M059J (cell line): ENCODE measurements around the gene CD8A. TPM values are rescaled to one million over a fixed set of nuclear protein-coding genes. Genes with fewer than 3 reads are reported as not detected.
A peak's percentile ranks its signal among the peaks of the same experiment; 100 is the strongest.
"Not testable (repeated sequence)": the region's sequence is repeated elsewhere in the genome, so short reads cannot be mapped to it uniquely, and the experiment has no call there.

ENCODE experiments used
- DNase-seq: peaks from one replicate; pipeline ENCODE4 v3.0.0-alpha.2; 2012; ENCODE audit warnings: low read depth
- total RNA-seq: library from RNA; depleted of rRNA; stranded (reverse); fragments of >200 nt; shearing (Covaris generic); gene quantifications from 2 replicates; pipeline ENCODE4 v1.2.3, GENCODE V29; 2014; rRNA removed

The CD8A gene
- not detected in 2 replicates for total RNA-seq

- peak; percentile 32 for DNase-seq
Observed at GRCh38 chr2:86790676-86791572, at the start of gene CD8A. Gene CD8A, minus strand, starts transcription at chr2:86790913. Its CDS starts 88 bp downstream, at chr2:86790825.

GRCh38 chr2:86839871-86840548 is 49.3 kb upstream of the CD8A start:
- DNase-seq = not testable (repeated sequence)

- DNase-seq = not testable (repeated sequence)
Observed at GRCh38 chr2:86839455-86839854, 48.7 kb upstream of the CD8A start.

- not testable (repeated sequence) for DNase-seq
Observed at GRCh38 chr2:86837714-86838113, 47.0 kb upstream of the CD8A start.

- DNase-seq = peak; percentile 81
Observed at GRCh38 chr2:86836915-86837695, 46.4 kb upstream of the CD8A start.

- DNase-seq = not testable (repeated sequence)
Observed at GRCh38 chr2:86835548-86835889, 44.8 kb upstream of the CD8A start.

GRCh38 chr2:86833315-86833714 is 42.6 kb upstream of the CD8A start:
- DNase-seq = no peak

- DNase-seq = no peak
Observed at GRCh38 chr2:86832334-86833096, 41.8 kb upstream of the CD8A start.

- no peak for DNase-seq
Observed at GRCh38 chr2:86831537-86831936, 40.8 kb upstream of the CD8A start.

- no peak for DNase-seq
Observed at GRCh38 chr2:86826951-86827350, 36.2 kb upstream of the CD8A start.

GRCh38 chr2:86825693-86826381 is 35.1 kb upstream of the CD8A start:
- DNase-seq = no peak

GRCh38 chr2:86825036-86825692 is 34.5 kb upstream of the CD8A start:
- DNase-seq = no peak

- no peak for DNase-seq
Observed at GRCh38 chr2:86822668-86823345, 32.1 kb upstream of the CD8A start.

GRCh38 chr2:86821842-86822241 is 31.1 kb upstream of the CD8A start:
- no peak for DNase-seq

GRCh38 chr2:86821306-86821705 is 30.6 kb upstream of the CD8A start:
- no peak for DNase-seq

- DNase-seq = no peak
Observed at GRCh38 chr2:86818957-86819356, 28.2 kb upstream of the CD8A start.

- no peak for DNase-seq
Observed at GRCh38 chr2:86818114-86818801, 27.5 kb upstream of the CD8A start.

GRCh38 chr2:86815611-86816010 is 24.9 kb upstream of the CD8A start:
- DNase-seq = no peak

GRCh38 chr2:86809481-86810121 is 18.9 kb upstream of the CD8A start:
- DNase-seq = no peak
